Nephron (organoid): Measurements from ENCODE around the gene TRIM39.

ENCODE experiments used
- H3K27ac Mint-ChIP-seq, 3 experiments: 2 replicates each; pipeline ENCODE4 v1.8.0; 2020; ENCODE audit warnings: mixed read lengths in 3 of 3, mild to moderate bottlenecking in 2 of 3, moderate library complexity in 1 of 3
- H3K27me3 Mint-ChIP-seq: 2 replicates; pipeline ENCODE4 v1.8.0; 2021; ENCODE audit warnings: low read depth, mild to moderate bottlenecking, moderate library complexity, mixed read lengths
- H3K36me3 Mint-ChIP-seq: 2 replicates; pipeline ENCODE4 v1.8.0; 2020; ENCODE audit warnings: low read depth, mixed read lengths
- H3K4me1 Mint-ChIP-seq: 2 replicates; pipeline ENCODE4 v1.8.0; 2020; ENCODE audit warnings: mixed read lengths
- H3K4me3 Mint-ChIP-seq, 3 experiments: 2 replicates each; pipeline ENCODE4 v1.8.0; 2020; ENCODE audit warnings: mild to moderate bottlenecking in 3 of 3, mixed read lengths in 3 of 3, moderate library complexity in 2 of 3
- H3K9me3 Mint-ChIP-seq: 2 replicates; pipeline ENCODE4 v1.8.0; 2020; ENCODE audit warnings: mixed read lengths
- CTCF ChIP-seq, 3 experiments: fragments of 200-600 bp; sonication (generic); IDR thresholded peaks; one replicate each; pipeline ENCODE4 v1.5.0; 2021; ENCODE audit warnings: antibody characterized with exemption in 3 of 3; ENCODE audit not compliant: unreplicated experiment in 3 of 3

TRIM39 gene

GRCh38 chr6:30380464-30380863 is 53.7 kb downstream of the TRIM39 start:
- no peak overlapping the region for H3K4me3 Mint-ChIP-seq
- no peaks in the 10 kb centered on the region for H3K4me1 Mint-ChIP-seq
- H3K36me3 Mint-ChIP-seq = no peaks in the 10 kb centered on the region
- TF ChIP-seq CTCF (IDR thresholded peaks at IDR 0.05; ENCODE audit: unreplicated experiment in 3 of 3) = no peak
- no peak overlapping the region for H3K27ac Mint-ChIP-seq
- H3K9me3 Mint-ChIP-seq = no peaks in the 10 kb centered on the region
- H3K27me3 Mint-ChIP-seq = peaks cover 42% of the 10 kb centered on the region

- no peaks in the 10 kb centered on the region for H3K36me3 Mint-ChIP-seq
- H3K4me3 Mint-ChIP-seq = no peak overlapping the region
- H3K9me3 Mint-ChIP-seq = no peaks in the 10 kb centered on the region
- H3K27me3 Mint-ChIP-seq = peaks cover 81% of the 10 kb centered on the region
- TF ChIP-seq CTCF (IDR thresholded peaks at IDR 0.05; ENCODE audit: unreplicated experiment in 3 of 3) = no peak
- no peak overlapping the region for H3K27ac Mint-ChIP-seq
- H3K4me1 Mint-ChIP-seq = no peaks in the 10 kb centered on the region
These were observed 59.4 kb downstream of the TRIM39 start for GRCh38 chr6:30386166-30386565.

GRCh38 chr6:30391240-30391639 is 64.5 kb downstream of the TRIM39 start:
- H3K4me1 Mint-ChIP-seq = no peaks in the 10 kb centered on the region
- TF ChIP-seq CTCF (IDR thresholded peaks at IDR 0.05; ENCODE audit: unreplicated experiment in 3 of 3) = no peak

More at GRCh38 chr6:30391240-30391639, 64.5 kb downstream of the TRIM39 start:
- no peaks in the 10 kb centered on the region for H3K9me3 Mint-ChIP-seq
- H3K36me3 Mint-ChIP-seq = no peaks in the 10 kb centered on the region
- no peak overlapping the region for H3K27ac Mint-ChIP-seq
- no peak overlapping the region for H3K4me3 Mint-ChIP-seq
- peaks cover 87% of the 10 kb centered on the region for H3K27me3 Mint-ChIP-seq
